OCI-LY3 (cell line): ENCODE measurements around the gene PTN.

Source experiments
- EZH2phosphoT487 ChIP-seq: fragments of 200-600 bp; shearing (Covaris generic); IDR thresholded peaks from 2 replicates; pipeline ENCODE4 v1.6.1; 2018; ENCODE audit warnings: antibody characterized with exemption, mixed run types, low read depth
- TF ChIP-seq, protein P1 (sequence below): fragments of 200-600, 300-600 bp; sonication (generic); IDR thresholded peaks from 2 replicates; pipeline ENCODE4 v1.5.1; 2014; ENCODE audit warnings: antibody characterized with exemption, low read length, low read depth

DNA sequence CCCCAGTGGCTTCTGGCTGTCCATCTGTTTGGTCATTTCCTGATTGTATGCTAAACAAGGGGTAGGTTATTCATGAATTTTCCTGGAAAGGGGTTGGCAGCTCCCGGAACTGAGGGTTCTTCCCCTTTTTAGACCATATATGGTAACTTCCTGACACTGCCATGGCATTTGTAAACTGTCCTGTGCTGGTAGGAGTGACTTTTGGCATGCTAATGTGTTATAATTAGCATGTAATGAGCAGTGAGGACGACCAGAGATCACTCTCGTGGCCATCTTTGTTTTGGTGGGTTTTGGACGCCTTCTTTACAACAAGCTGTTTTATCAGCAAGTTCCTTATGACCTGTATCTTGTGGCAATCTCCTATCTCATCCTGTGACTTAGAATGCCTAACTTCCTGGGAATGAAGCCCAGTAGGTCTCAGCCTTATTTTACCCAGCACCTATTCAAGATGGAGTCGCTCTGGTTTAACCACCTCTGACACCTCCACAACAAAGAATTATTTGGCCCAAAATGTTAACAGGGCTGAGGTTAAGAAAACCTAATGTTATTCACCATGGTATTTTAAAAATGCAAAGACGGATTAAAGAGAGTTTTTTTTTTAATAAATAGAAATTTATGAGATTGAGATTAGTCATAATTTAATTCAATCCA, 2.4 kb upstream of the PTN start:
- TF ChIP-seq, protein P1, sequence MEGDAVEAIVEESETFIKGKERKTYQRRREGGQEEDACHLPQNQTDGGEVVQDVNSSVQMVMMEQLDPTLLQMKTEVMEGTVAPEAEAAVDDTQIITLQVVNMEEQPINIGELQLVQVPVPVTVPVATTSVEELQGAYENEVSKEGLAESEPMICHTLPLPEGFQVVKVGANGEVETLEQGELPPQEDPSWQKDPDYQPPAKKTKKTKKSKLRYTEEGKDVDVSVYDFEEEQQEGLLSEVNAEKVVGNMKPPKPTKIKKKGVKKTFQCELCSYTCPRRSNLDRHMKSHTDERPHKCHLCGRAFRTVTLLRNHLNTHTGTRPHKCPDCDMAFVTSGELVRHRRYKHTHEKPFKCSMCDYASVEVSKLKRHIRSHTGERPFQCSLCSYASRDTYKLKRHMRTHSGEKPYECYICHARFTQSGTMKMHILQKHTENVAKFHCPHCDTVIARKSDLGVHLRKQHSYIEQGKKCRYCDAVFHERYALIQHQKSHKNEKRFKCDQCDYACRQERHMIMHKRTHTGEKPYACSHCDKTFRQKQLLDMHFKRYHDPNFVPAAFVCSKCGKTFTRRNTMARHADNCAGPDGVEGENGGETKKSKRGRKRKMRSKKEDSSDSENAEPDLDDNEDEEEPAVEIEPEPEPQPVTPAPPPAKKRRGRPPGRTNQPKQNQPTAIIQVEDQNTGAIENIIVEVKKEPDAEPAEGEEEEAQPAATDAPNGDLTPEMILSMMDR, result no peak
- no peak for TF ChIP-seq EZH2phosphoT487
